Forelimb muscle (tissue), 1 donor: Measurements from ENCODE around the gene LMOD3. TPM values are rescaled to one million over a fixed set of nuclear protein-coding genes. Genes with fewer than 3 reads are reported as not detected.

ENCODE experiments used
- DNase-seq: peaks from one replicate; pipeline ENCODE4 v3.0.0-alpha.2; 2013; ENCODE audit warnings: low read depth
- polyA plus RNA-seq: library from polyadenylated mRNA; unstranded; fragments of 120-200 nt; gene quantifications from one replicate; pipeline ENCODE4 v1.2.1, GENCODE V29; 2013; ENCODE audit not compliant: insufficient read length

The LMOD3 gene
- polyA plus RNA-seq, 1 donor, result 182 TPM

GRCh38 chr3:69126216-69126615, 3.8 kb upstream of the LMOD3 start:
- DNase-seq, result no peak

GRCh38 chr3:69121950-69122349, 445 bp downstream of the LMOD3 start:
- no peak for DNase-seq

GRCh38 chr3:69121513-69121912, 882 bp downstream of the LMOD3 start:
- DNase-seq, result no peak

GRCh38 chr3:69120879-69121464, 1.4 kb downstream of the LMOD3 start:
- DNase-seq, result peak; percentile 44

- no peak for DNase-seq
Measured at GRCh38 chr3:69119681-69120080, 2.7 kb downstream of the LMOD3 start.

- no peak for DNase-seq
Measured at GRCh38 chr3:69119138-69119537, 3.3 kb downstream of the LMOD3 start.

- DNase-seq, result no peak
Measured at GRCh38 chr3:69118555-69118954, 3.8 kb downstream of the LMOD3 start.

GRCh38 chr3:69116897-69117296, 5.5 kb downstream of the LMOD3 start:
- DNase-seq, result no peak

- DNase-seq, result no peak
Measured at GRCh38 chr3:69116162-69116561, 6.2 kb downstream of the LMOD3 start.

GRCh38 chr3:69115731-69116130, 6.7 kb downstream of the LMOD3 start:
- DNase-seq, result no peak

GRCh38 chr3:69113536-69113935, 8.9 kb downstream of the LMOD3 start:
- DNase-seq, result no peak

- DNase-seq, result no peak
Measured at GRCh38 chr3:69110941-69111546, 11.4 kb downstream of the LMOD3 start.

GRCh38 chr3:69108811-69109210, 13.6 kb downstream of the LMOD3 start:
- no peak for DNase-seq

GRCh38 chr3:69107841-69108240, 14.6 kb downstream of the LMOD3 start:
- no peak for DNase-seq

GRCh38 chr3:69105320-69105719, 17.1 kb downstream of the LMOD3 start:
- DNase-seq, result no peak

GRCh38 chr3:69104586-69104985, 17.8 kb downstream of the LMOD3 start:
- DNase-seq, result no peak

- no peak for DNase-seq
Measured at GRCh38 chr3:69103123-69103522, 19.3 kb downstream of the LMOD3 start.

GRCh38 chr3:69102384-69102783, 20.0 kb downstream of the LMOD3 start:
- no peak for DNase-seq

GRCh38 chr3:69099576-69099975, 22.8 kb downstream of the LMOD3 start:
- DNase-seq, result no peak

- no peak for DNase-seq
Measured at GRCh38 chr3:69097407-69098086, 24.8 kb downstream of the LMOD3 start.

GRCh38 chr3:69096299-69096698, 26.1 kb downstream of the LMOD3 start:
- DNase-seq, result no peak

- no peak for DNase-seq
Measured at GRCh38 chr3:69095636-69096035, 26.8 kb downstream of the LMOD3 start.

- DNase-seq, result no peak
Measured at GRCh38 chr3:69094467-69095205, 27.8 kb downstream of the LMOD3 start.
